GM21825 (cell line): ENCODE results near the gene PPIP5K1.
"Not testable (repeated sequence)": the region's sequence is repeated elsewhere in the genome, so short reads cannot be mapped to it uniquely, and the experiment has no call there.

Source experiments
- ATAC-seq: cut with Tn5 transposase; IDR thresholded peaks from one replicate; pipeline ENCODE4 v1.9.1; 2021; ENCODE audit warnings: mild to moderate bottlenecking, moderate library complexity; ENCODE audit not compliant: unreplicated experiment

PPIP5K1 gene

GRCh38 chr15:43547539-43547938 is 42.5 kb downstream of the PPIP5K1 start:
- ATAC-seq: no peak

GRCh38 chr15:43545426-43545825 is 44.6 kb downstream of the PPIP5K1 start:
- ATAC-seq: no peak

GRCh38 chr15:43544266-43544665 is 45.7 kb downstream of the PPIP5K1 start:
- no peak for ATAC-seq

- no peak for ATAC-seq
Observed at GRCh38 chr15:43541785-43542184, 48.2 kb downstream of the PPIP5K1 start.

- no peak for ATAC-seq
Observed at GRCh38 chr15:43538091-43538490, 51.9 kb downstream of the PPIP5K1 start.

- no peak for ATAC-seq
Observed at GRCh38 chr15:43534897-43535296, 55.1 kb downstream of the PPIP5K1 start.

GRCh38 chr15:43532826-43533225 is 57.2 kb downstream of the PPIP5K1 start:
- not testable (repeated sequence) for ATAC-seq

GRCh38 chr15:43531018-43531670 is 58.9 kb downstream of the PPIP5K1 start:
- no peak for ATAC-seq

GRCh38 chr15:43529587-43530345 is 60.2 kb downstream of the PPIP5K1 start:
- no peak for ATAC-seq

GRCh38 chr15:43529141-43529540 is 60.9 kb downstream of the PPIP5K1 start:
- no peak for ATAC-seq

GRCh38 chr15:43528542-43529007 is 61.4 kb downstream of the PPIP5K1 start:
- ATAC-seq: no peak

GRCh38 chr15:43527802-43528541 is 62.0 kb downstream of the PPIP5K1 start:
- no peak for ATAC-seq

GRCh38 chr15:43527016-43527801 is 62.8 kb downstream of the PPIP5K1 start:
- no peak for ATAC-seq

GRCh38 chr15:43526261-43526930 is 63.6 kb downstream of the PPIP5K1 start:
- no peak for ATAC-seq

GRCh38 chr15:43525131-43525530 is 64.9 kb downstream of the PPIP5K1 start:
- ATAC-seq: no peak

- ATAC-seq: no peak
Observed at GRCh38 chr15:43524254-43524845, 65.7 kb downstream of the PPIP5K1 start.

- no peak for ATAC-seq
Observed at GRCh38 chr15:43523646-43524045, 66.4 kb downstream of the PPIP5K1 start.

GRCh38 chr15:43522247-43522646 is 67.8 kb downstream of the PPIP5K1 start:
- ATAC-seq: no peak

GRCh38 chr15:43521419-43521818 is 68.6 kb downstream of the PPIP5K1 start:
- no peak for ATAC-seq

GRCh38 chr15:43520138-43520537 is 69.9 kb downstream of the PPIP5K1 start:
- ATAC-seq: no peak
